ENCODE measurements around the gene IGFN1. TPM values are rescaled to one million over a fixed set of nuclear protein-coding genes. Genes with fewer than 3 reads are reported as not detected.
A peak's percentile ranks its signal among the peaks of the same experiment; 100 is the strongest.

Gene IGFN1
- total RNA-seq, 4 donors from 2014 or later = 0.14 TPM; not detected in 3

- peaks cover 0 to 10% (median 6%) of the 10 kb centered on the region in 4 donors for H3K4me1 ChIP-seq
- intact Hi-C loops (cut with DNase I; ENCODE audit: low total_unique reads) (no loop called here), in situ Hi-C loops (cut with MboI; ENCODE audit: low pct_ligation_motif_present in 1 of 4, low pct_unique_long_range_greater_than_20kb in 1 of 4, low sequenced_read_pairs in 3 of 4) (no loop called here)
- 38 to 55% methylated on average over 9 to 13 of the region's 13 CpGs for WGBS, 2 donors (ENCODE audit: low coverage in 1 of 2)
- TF ChIP-seq POLR2A (IDR thresholded peaks at IDR 0.05) = no peak
- TF ChIP-seq EP300 (IDR thresholded peaks at IDR 0.05; ENCODE audit: low read depth) = no peak
- no peak for TF ChIP-seq POLR2AphosphoS5 (IDR thresholded peaks at IDR 0.05)
- TF ChIP-seq CTCF (IDR thresholded peaks at IDR 0.05) = no peak
- H3K36me3 ChIP-seq = no peaks in the 10 kb centered on the region
- H3K27ac ChIP-seq = no peak overlapping the region
- H3K9me3 ChIP-seq = no peaks in the 10 kb centered on the region
- H3K4me3 ChIP-seq = no peak overlapping the region
- H3K27me3 ChIP-seq = no peaks in the 10 kb centered on the region
- DNase-seq = no peak
These were observed 23.3 kb upstream of the IGFN1 start for GRCh38 chr1:201167041-201167991.

GRCh38 chr1:201169203-201169602, 21.4 kb upstream of the IGFN1 start:
- H3K4me3 ChIP-seq = no peak overlapping the region
- no peaks in the 10 kb centered on the region for H3K36me3 ChIP-seq
- no peak for DNase-seq
- no peaks in the 10 kb centered on the region for H3K27me3 ChIP-seq
- peaks cover 0 to 10% (median 6%) of the 10 kb centered on the region in 4 donors for H3K4me1 ChIP-seq
- H3K9me3 ChIP-seq = no peaks in the 10 kb centered on the region
- no peak for TF ChIP-seq POLR2AphosphoS5 (IDR thresholded peaks at IDR 0.05)
- no peak for TF ChIP-seq CTCF (IDR thresholded peaks at IDR 0.05)
- no peak for TF ChIP-seq EP300 (IDR thresholded peaks at IDR 0.05; ENCODE audit: low read depth)
- TF ChIP-seq POLR2A (IDR thresholded peaks at IDR 0.05) = no peak
- WGBS, 2 donors (ENCODE audit: low coverage in 1 of 2) = 65 to 79% methylated on average over 3 of the region's 3 CpGs
- H3K27ac ChIP-seq = no peak overlapping the region
- intact Hi-C loops (cut with DNase I; ENCODE audit: low total_unique reads) = no loop called here
- in situ Hi-C loops (cut with MboI; ENCODE audit: low pct_ligation_motif_present in 1 of 4, low pct_unique_long_range_greater_than_20kb in 1 of 4, low sequenced_read_pairs in 3 of 4) = no loop called here

- Histone ChIP-seq H3K27ac (peak overlapping the region; percentile 90 to 93 (median 90)), H3K9me3 (no peaks in the 10 kb centered on the region), H3K4me3 (peak overlapping the region in 1 of 4 donors; percentile 60), H3K4me1 (peaks cover 0 to 10% (median 6%) of the 10 kb centered on the region in 4 donors), H3K36me3 (no peaks in the 10 kb centered on the region), H3K27me3 (no peaks in the 10 kb centered on the region)
- in situ Hi-C loops (cut with MboI; ENCODE audit: low pct_ligation_motif_present in 1 of 4, low pct_unique_long_range_greater_than_20kb in 1 of 4, low sequenced_read_pairs in 3 of 4) (no loop called here), intact Hi-C loops (cut with DNase I; ENCODE audit: low total_unique reads) (no loop called here)
- DNase-seq = no peak
- WGBS, 2 donors (ENCODE audit: low coverage in 1 of 2) = 83 to 89% methylated on average over 2 of the region's 2 CpGs
- no peak for TF ChIP-seq EP300 (IDR thresholded peaks at IDR 0.05; ENCODE audit: low read depth)
- no peak for TF ChIP-seq CTCF (IDR thresholded peaks at IDR 0.05)
- TF ChIP-seq POLR2A (IDR thresholded peaks at IDR 0.05) = no peak
- TF ChIP-seq POLR2AphosphoS5 (IDR thresholded peaks at IDR 0.05) = no peak
These were observed 20.6 kb upstream of the IGFN1 start for GRCh38 chr1:201169971-201170532.

GRCh38 chr1:201170533-201171062, 20.0 kb upstream of the IGFN1 start:
- Histone ChIP-seq H3K9me3 (no peaks in the 10 kb centered on the region), H3K4me3 (peak overlapping the region; percentile 36 to 60 (median 47)), H3K36me3 (no peaks in the 10 kb centered on the region), H3K4me1 (peaks cover 0 to 10% (median 6%) of the 10 kb centered on the region in 4 donors), H3K27ac (peak overlapping the region; percentile 90 to 93 (median 90)), H3K27me3 (no peaks in the 10 kb centered on the region)
- peak; percentile 97 for DNase-seq
- 12% methylated on average over 20 of the region's 26 CpGs; no CpG with 5 or more reads in 1 of the 2 donors for WGBS, 2 donors (ENCODE audit: low coverage in 1 of 2)
- TF ChIP-seq CTCF (IDR thresholded peaks at IDR 0.05) (peak in 1 of 5 experiments; percentile 66), POLR2AphosphoS5 (IDR thresholded peaks at IDR 0.05) (peak; percentile 87 to 89 (median 88)), POLR2A (IDR thresholded peaks at IDR 0.05) (peak; percentile 89), EP300 (IDR thresholded peaks at IDR 0.05; ENCODE audit: low read depth) (no peak)
- in situ Hi-C loops (cut with MboI; ENCODE audit: low pct_ligation_motif_present in 1 of 4, low pct_unique_long_range_greater_than_20kb in 1 of 4, low sequenced_read_pairs in 3 of 4) = no loop called here
- intact Hi-C loops (cut with DNase I; ENCODE audit: low total_unique reads) = no loop called here

Measured in transverse colon (tissue), 4 donors.